ENCODE results near the gene KCNMB2.

DNA sequence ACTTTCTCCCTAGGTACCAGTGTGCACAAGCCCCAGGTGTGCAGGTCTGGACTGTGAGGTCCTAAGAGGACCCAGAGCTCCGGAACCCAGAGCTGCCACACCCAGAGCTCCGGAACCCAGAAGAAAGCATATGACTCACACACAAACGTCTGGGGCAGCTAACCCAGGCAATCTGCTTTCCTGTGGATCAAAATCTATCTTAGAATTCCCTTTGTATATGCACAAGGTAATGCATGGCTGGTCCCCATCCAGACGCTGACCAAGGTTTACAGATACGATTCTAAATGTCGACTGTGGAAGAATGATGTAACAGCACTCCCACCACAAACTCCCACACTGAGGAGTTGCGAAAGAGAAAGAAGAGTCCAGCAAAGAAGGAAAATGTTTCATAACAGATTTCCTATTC lies 15.7 kb downstream of the KCNMB2 start:
- TF ChIP-seq EZH2 (IDR thresholded peaks at IDR 0.05; ENCODE audit: insufficient read depth, poor library complexity, severe bottlenecking) (no peak), EZH2phosphoT487 (IDR thresholded peaks at IDR 0.05; ENCODE audit: insufficient read depth, low read depth) (no peak)

All from GM23248 (cell line).